NB4 (cell line): Measurements from ENCODE around the gene PHC3.

Source experiments
- CTCF ChIP-seq: IDR thresholded peaks from one replicate; pipeline ENCODE4 v1.5.1; 2012; ENCODE audit warnings: low read depth, low read length
- MYC ChIP-seq: IDR thresholded peaks from 2 replicates; pipeline ENCODE4 v1.6.1; 2011; ENCODE audit warnings: low read depth, low read length
- POLR2A ChIP-seq: IDR thresholded peaks from 2 replicates; pipeline ENCODE4 v1.6.1; 2011; ENCODE audit warnings: mild to moderate bottlenecking; ENCODE audit not compliant: insufficient read length; ENCODE audit errors: extremely low read depth

GRCh38 chr3:170062068-170062467 is 119.5 kb downstream of the PHC3 start:
- TF ChIP-seq CTCF: no peak
- TF ChIP-seq POLR2A: no peak
- no peak for TF ChIP-seq MYC
